Activated CD4-positive, CD25-positive, alpha-beta regulatory T cell (primary cell): ENCODE measurements around the gene KIF18A.
"Not testable (repeated sequence)": the region's sequence is repeated elsewhere in the genome, so short reads cannot be mapped to it uniquely, and the experiment has no call there.

ENCODE experiments used
- DNase-seq, 4 experiments: peaks; one replicate each; lab custom pipeline; 2025; lab: John Stamatoyannopoulos, UW

Gene KIF18A

GRCh38 chr11:28107750-28108618, at the start of gene KIF18A, which contains the start of gene METTL15:
Gene KIF18A, minus strand, starts transcription at chr11:28108156. Its CDS starts 10,209 bp downstream, at chr11:28097947.
Gene METTL15, plus strand, starts transcription at chr11:28108388. Its CDS starts 4,947 bp downstream, at chr11:28113335.
- peak; percentile 94 to 98 (median 96) for DNase-seq

- DNase-seq, result no peak
Observed at GRCh38 chr11:28153586-28153985, 45.6 kb upstream of the KIF18A start.

GRCh38 chr11:28152743-28153142, 44.8 kb upstream of the KIF18A start:
- DNase-seq, result no peak

- no peak for DNase-seq
Observed at GRCh38 chr11:28146123-28146751, 38.3 kb upstream of the KIF18A start.

- no peak for DNase-seq
Observed at GRCh38 chr11:28144808-28145207, 36.9 kb upstream of the KIF18A start.

- DNase-seq, result no peak
Observed at GRCh38 chr11:28142724-28143123, 34.8 kb upstream of the KIF18A start.

GRCh38 chr11:28140689-28141455, 32.9 kb upstream of the KIF18A start:
- DNase-seq, result no peak

- no peak for DNase-seq
Observed at GRCh38 chr11:28139841-28140415, 32.0 kb upstream of the KIF18A start.

GRCh38 chr11:28137832-28138231, 29.9 kb upstream of the KIF18A start:
- no peak for DNase-seq

GRCh38 chr11:28137366-28137765, 29.4 kb upstream of the KIF18A start:
- no peak for DNase-seq

GRCh38 chr11:28136157-28136556, 28.2 kb upstream of the KIF18A start:
- DNase-seq, result not testable (repeated sequence)

GRCh38 chr11:28133146-28133545, 25.2 kb upstream of the KIF18A start:
- no peak for DNase-seq

GRCh38 chr11:28132548-28132947, 24.6 kb upstream of the KIF18A start:
- DNase-seq, result no peak

GRCh38 chr11:28123151-28123581, 15.2 kb upstream of the KIF18A start:
- no peak for DNase-seq

- DNase-seq, result no peak
Observed at GRCh38 chr11:28117712-28118111, 9.8 kb upstream of the KIF18A start.

GRCh38 chr11:28114731-28115130, 6.8 kb upstream of the KIF18A start:
- DNase-seq, result no peak

GRCh38 chr11:28114116-28114515, 6.2 kb upstream of the KIF18A start:
- DNase-seq, result no peak

- no peak for DNase-seq
Observed at GRCh38 chr11:28110821-28111200, 2.9 kb upstream of the KIF18A start.

- DNase-seq, result peak; percentile 10 to 35 (median 24)
Observed at GRCh38 chr11:28110108-28110820, 2.3 kb upstream of the KIF18A start.

GRCh38 chr11:28108958-28109357, 1.0 kb upstream of the KIF18A start:
- DNase-seq, result no peak

GRCh38 chr11:28107191-28107749, 686 bp downstream of the KIF18A start:
- DNase-seq, result no peak
